Right kidney (tissue), 1 donor: Measurements from ENCODE around the gene RRBP1.

Experiments
- DNase-seq: peaks from one replicate; pipeline ENCODE4 v3.0.0-alpha.2; 2016

The RRBP1 gene

GRCh38 chr20:17648791-17649730 lies 33.0 kb downstream of the RRBP1 start:
- no peak for DNase-seq

- no peak for DNase-seq
These were observed 33.8 kb downstream of the RRBP1 start for GRCh38 chr20:17648315-17648646.

GRCh38 chr20:17647391-17648314 lies 34.4 kb downstream of the RRBP1 start:
- DNase-seq = no peak

GRCh38 chr20:17646961-17647301 lies 35.1 kb downstream of the RRBP1 start:
- no peak for DNase-seq

DNA sequence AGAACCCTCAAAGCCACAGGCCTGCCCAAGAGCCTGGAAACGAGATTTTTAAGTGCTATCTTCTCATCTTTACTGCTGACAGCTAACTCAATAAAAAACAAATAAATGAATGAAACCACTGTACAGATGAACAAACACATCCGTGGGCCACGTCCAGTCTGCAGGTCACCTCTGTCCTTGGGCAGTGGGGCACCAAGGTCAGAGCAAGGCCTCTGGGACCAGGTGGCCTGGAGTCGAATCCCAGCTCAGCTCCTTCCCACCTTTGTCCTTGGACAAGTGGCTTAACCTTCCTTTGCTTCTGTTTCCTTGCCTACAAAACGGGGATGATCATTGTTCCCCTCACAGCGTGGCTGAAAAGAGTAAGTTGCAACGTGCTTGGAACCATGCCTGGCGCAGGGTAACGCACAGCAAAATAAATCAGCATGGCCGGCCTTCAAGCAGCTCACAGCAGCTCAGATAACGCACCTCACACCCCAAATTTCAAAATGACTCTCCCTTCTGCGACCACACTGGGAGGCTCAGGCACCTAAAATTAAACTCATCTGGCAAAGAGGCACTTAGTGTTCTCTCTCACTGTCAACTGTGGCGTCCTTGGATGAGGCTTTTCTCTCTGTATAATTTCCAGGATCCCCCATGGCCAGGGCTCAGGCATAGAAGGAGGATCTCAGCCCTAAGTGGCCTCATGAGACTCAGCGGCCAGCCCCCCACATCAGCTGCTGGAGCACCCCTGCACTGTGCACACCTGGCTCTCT lies 35.7 kb downstream of the RRBP1 start:
- no peak for DNase-seq

DNA sequence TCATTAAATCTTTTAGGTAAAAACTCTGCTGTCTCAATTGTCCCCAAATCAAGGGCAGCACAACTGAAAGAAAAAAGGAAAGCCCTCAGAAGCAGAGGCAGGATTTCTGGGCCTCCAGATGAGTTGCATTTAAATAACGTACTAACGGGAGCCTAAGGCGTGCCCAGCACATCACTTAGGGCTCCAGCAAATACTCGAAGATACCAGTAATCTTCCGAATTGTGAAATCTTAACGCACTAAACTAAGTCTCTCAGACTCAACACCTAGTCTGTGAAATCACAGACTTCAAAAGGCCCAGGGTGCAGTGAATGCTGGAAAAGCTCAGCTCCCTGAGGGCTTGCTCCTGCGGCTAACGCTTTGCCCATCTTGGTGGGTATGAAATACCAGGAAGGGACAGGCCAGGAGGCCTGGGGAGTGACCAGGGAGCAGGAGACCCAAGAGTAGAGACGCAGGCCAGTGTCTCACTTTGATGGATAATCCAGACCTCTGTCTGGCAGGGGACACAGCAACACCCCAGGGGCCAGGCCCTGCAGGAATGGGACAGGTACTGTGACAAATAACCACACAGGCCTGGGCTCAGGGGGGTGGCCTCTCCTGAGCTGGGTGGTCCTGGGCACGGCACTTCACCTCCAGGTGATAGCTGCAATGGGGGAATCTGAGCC lies 36.4 kb downstream of the RRBP1 start:
- no peak for DNase-seq

DNA sequence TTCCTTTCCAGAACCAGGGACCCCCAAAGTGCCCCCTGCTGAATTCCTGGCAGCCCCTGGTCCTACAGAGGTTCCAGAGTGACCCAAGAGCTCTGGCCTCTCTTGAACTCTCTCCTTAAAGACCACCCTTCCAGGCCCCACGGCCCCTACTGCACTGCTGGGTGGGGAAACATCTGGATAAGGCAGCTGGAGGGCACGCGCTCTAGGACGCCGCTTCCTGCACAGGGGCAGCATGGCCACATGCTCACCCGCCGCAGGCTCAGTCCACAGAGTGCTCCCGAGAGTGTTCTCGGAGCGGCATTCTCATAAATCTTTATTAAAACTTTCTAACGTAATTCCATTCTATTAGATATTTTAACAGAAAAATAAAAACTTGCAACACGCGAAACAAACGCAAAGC lies 37.0 kb downstream of the RRBP1 start:
- DNase-seq = no peak

DNA sequence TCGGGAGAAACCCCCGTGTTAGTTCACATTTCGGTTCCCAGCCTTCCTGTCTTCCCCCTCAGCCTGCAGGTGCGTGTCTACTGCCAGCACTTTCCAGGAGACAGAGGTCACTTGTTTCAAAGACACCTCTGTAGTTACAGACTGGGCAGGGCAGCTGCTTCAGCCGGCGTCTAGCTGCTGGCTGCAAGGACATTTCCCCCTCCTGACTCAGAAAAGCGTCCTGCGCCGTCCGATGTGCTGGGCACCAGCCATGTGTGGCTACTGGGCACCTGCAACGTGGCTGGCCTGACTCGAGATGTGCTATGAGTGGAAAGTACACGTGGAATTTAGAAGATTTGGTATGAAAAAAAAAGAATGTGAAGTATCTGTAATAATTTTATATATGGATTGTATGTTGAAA lies 37.6 kb downstream of the RRBP1 start:
- peak; percentile 28 for DNase-seq

DNA sequence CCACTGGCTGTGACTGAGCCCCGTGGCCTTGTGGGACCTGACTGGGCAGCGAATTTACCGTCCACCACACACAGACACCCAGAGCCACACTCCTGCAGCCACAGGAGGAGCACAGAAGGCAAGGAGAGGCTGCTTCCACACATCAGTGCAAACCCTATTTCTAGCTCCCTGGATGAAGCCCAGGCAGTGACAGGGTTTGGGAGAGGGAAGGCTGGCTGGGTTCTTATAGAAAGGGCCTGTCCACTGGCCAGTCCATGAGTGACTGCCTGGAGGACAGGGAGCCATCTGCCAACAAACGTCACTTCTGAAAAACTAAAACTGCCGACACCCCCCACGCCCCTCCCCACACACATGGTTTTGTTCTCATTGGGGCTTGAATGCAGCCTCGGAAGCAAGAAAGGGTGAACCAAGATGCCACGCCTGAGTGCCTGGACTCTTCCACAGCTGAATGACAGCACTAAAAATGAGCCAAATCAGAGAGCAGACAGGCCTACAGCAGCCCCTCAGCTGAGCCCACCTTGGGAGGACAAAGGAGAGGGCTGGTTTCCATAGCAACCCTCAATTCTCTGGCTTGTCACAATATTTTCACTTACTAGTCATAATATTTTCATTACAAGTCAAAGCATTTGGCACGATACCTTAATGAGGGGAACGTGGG lies 38.4 kb downstream of the RRBP1 start:
- peak; percentile 31 for DNase-seq

DNA sequence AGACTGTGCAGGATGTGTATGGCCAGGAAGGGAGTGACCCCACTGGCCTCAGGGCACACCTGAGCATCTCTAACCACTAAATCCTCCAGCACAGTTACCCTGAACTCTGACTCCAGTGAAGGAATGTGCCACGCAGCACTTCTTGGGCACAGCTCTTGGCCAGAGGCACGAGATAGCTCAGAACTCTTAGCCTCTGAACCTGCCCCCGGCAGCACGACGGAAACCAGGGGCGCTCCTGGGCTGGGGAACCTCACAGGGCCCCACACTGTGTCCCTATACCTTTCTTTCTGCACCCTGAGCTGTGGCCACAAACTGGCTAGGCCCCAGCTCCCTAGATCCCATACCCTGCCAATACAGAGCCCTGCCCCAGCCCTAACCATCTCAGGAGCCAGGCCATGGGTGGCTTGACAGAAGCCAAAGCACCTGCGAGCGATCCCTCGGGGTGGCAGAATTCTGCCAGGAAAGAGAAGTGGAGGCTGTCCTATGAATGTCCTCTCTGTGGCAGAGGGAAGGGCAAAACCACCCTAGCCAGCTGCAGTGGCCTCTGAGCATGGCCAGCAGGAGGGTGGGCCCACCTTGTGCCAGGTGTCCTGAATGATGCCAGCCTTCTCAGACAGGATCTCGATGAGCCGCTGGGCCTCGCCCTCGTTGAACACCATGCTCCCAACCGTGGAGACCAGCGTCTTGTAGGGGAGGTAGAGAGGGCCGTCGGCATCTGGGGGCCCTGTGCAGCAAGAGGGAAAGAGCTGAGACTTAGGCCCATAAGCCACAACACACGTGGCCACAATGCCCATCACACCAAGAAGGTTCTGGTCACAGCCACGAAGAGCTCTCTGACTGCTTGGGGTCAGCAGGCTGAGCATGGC lies 39.4 kb downstream of the RRBP1 start:
- no peak for DNase-seq

GRCh38 chr20:17641993-17642392 lies 40.0 kb downstream of the RRBP1 start:
- no peak for DNase-seq

DNA sequence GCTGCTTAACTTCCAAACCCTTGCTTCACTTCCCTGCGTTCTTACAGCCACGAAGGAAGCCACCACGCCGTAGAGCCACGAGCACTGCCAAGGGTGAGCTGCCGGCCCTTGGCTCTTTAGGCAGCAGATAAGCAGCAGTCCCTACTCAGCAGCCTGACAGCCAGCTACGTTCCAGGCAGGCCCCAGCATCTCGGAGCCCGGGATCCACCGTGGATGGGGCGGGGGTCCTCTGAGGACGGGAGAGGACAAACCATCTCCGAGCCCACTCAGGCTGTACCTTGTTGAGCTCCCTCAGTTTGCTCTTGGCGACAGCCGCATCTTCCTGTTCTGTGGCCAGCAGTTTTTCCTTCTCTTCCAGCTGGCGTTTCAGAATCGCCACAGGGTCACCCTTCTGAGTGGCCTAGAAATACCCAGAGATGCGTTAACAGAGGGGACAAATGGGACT lies 40.5 kb downstream of the RRBP1 start:
- no peak for DNase-seq

- no peak for DNase-seq
These were observed 41.1 kb downstream of the RRBP1 start for GRCh38 chr20:17640875-17641378.

GRCh38 chr20:17640146-17640874 lies 41.7 kb downstream of the RRBP1 start:
- DNase-seq = no peak

GRCh38 chr20:17638835-17639407 lies 43.1 kb downstream of the RRBP1 start:
- DNase-seq = no peak

- no peak for DNase-seq
These were observed 43.9 kb downstream of the RRBP1 start for GRCh38 chr20:17637985-17638640.

- DNase-seq = no peak
These were observed 44.6 kb downstream of the RRBP1 start for GRCh38 chr20:17637413-17637780.

DNA sequence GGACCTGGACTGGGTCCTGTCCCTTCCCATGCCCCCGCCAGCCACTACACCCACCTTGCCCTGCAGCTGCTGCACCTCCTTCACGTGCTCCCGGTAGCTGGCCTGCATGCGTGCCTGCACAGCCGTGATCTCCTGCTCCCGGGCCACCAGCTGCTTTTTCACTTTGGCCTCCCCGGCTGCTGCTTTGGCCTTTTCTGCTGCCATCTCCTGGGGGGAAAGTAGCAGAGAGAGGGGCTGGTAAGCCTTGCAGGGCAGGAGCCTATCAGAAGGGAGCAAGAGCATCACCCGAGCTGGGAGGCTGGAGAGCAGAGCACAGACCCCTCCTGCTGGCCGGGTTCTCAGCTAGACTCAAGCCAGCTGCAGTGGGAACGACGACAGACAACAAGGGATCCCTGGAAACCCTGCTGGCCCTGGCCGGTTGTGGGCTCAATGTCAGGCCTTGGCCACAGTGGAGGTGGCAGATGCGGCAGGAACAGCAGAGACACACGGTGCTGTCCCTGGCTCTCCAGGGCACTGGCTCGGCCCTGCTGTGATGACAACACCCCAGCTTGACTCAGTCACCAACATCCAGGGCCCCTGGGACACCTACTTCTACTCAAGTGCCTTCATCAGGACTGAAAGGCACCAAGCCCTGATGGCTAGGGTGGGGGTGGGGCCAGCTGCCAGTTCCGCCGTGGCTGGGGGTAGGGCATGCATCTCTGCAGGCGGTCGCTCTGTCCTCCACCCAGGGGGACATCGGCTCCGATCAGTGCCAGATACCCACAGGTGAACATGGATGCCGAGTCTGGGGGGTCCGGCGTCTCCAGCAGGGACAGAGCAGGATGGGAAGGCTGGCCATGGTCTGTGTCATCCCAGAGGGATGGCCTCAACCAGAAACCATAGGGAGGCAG lies 45.3 kb downstream of the RRBP1 start:
- DNase-seq = no peak
